ENCODE data around the gene RALGAPB.

RALGAPB gene

DNA sequence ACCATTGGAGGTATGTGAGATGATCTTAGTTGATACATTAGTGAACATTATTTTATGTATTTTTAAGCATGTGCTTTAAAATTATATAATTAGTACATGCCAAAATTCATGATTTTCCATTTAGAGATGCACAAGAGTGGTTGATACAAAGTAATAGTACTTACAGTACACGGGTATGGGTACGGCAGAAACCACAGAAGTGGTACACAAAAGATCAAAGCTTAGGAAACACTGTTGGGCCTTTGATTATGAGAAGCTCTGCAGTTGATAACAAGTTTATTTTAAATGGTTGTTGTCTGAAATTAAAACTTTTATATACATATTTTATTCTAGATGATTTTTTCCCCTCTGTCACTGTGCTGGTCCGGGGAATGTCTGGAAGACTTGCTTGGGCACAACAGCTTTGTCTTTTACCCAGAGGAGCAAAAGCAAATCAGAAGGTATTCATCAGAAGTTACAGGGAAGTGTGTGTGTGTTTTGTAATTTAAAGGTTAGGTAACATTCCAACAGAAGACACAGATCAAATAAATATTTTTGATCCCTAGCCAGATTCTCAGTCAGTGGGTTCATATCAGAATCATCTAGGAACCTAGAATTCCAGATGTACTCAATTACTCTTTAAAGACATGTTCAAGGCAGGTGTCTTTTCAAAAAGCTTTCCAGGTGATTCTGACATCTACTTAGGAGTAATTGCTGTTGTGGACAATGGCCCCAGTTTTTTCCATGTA, 75.9 kb downstream of the RALGAPB start:
- no peak for DNase-seq (ENCODE audit: low read depth)

DNA sequence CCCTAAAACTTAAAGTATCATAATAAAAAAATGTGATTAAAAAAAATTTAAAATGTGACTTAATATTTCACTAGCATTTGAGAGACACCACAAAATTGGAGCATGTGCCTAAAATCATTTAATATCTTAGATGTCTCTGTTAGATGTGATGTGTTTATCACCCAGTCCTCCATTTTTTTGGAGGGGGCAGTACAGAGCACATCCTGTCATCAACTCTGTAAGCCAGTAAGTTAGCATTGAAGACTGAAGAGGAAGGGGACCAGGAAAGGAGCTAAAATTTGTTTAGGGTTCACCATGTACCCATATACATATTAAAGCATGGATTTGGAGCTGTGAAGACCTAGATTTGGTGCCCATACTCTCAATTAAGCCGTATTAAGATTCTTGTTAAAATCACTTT, 77.6 kb downstream of the RALGAPB start:
- no peak for DNase-seq (ENCODE audit: low read depth)

- no peak for DNase-seq (ENCODE audit: low read depth)
Observed at GRCh38 chr20:38551056-38551626, 78.5 kb downstream of the RALGAPB start.

- no peak for DNase-seq (ENCODE audit: low read depth)
Observed at GRCh38 chr20:38554986-38555385, 82.3 kb downstream of the RALGAPB start.

DNA sequence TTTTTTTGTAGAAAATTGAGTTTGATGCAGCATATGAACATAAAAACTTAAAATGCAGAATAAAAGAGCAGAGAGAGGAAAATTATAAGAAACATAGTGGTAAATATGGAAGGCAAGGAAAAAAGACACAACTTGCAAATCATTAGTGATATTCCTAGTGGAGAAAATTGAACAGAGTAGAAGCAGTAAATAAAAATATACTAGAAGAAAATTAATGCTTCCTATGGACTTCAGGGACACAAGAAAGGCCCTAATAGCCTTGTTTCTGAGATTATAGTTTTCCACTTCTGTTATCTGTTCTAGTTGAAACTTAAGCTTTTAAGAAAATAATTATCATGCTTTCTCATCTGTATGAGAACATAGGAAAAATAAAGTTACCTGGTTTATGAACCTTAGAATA, 82.8 kb downstream of the RALGAPB start:
- DNase-seq (ENCODE audit: low read depth), result no peak

DNA sequence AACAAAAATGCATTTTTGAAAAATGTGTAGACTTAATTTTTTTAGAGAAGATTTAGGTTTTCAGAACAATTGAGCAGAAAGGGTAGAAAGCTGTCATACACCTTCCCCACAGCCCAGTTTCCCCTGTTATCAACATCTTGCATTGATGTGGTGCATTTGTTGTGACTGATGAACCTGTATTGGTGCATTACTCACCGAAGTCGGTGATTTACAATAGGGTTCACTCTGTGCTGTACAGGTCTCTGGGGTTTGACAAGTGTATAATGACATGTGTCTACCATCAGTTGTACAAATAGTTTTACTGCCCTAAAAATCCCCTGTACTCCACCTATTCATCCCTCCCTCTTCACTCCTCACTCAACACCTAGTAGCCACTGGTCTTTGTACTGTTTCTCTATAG, 84.5 kb downstream of the RALGAPB start:
- DNase-seq (ENCODE audit: low read depth), result no peak

DNA sequence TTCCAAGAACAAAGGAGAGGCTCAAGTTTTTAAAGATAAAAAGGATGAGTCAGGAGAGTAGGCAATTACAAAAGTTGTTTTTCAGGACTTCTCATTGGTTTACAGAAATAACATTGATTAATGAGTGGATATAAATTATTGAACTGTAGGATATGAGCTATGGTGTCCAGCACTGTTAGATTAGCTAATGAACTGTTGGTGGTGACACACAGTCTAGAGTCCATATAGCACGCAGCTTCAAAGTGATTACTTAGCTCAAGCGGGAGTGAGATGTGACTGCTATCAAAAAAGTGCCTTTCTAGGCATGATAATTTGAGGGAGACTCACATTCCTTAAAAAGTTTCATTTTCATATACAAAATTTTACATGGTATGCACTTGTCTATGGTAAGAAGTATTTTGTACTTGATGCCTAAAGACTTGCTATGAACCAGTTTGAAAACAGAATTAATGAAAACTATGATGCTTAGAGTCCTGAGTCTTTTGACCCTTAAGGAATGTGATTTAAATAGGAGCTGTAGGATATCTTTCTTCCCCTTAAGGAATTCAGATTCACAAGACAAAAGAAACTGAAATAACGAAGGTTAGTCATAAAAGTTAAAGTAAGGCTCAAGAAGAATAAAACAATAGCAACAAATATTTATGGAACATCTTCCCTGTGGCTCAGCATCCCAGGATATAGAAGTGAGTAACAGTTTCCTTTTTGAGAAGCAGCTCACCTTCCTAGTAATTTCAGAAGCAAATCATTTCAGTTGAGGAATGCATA, 86.1 kb downstream of the RALGAPB start:
- no peak for DNase-seq (ENCODE audit: low read depth)

DNA sequence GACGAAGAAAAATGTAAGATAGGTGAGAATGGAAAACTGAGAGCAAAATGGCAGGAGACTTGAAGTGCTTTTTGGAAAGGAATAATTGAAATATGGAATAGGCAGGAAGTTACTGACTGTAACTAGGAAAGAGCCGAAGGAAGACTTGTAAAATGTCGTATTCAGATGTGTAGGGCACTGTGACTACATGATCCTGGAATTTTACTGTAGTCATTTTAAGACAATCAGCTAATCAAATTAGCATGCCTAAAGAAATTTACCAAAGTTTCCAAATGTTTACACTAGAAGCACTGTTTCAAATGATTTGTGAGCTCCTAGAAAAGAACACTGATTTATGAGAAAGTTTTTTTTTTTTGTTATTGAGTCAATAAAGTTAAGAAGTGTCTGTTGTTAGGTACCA, 87.1 kb downstream of the RALGAPB start:
- no peak for DNase-seq (ENCODE audit: low read depth)

DNA sequence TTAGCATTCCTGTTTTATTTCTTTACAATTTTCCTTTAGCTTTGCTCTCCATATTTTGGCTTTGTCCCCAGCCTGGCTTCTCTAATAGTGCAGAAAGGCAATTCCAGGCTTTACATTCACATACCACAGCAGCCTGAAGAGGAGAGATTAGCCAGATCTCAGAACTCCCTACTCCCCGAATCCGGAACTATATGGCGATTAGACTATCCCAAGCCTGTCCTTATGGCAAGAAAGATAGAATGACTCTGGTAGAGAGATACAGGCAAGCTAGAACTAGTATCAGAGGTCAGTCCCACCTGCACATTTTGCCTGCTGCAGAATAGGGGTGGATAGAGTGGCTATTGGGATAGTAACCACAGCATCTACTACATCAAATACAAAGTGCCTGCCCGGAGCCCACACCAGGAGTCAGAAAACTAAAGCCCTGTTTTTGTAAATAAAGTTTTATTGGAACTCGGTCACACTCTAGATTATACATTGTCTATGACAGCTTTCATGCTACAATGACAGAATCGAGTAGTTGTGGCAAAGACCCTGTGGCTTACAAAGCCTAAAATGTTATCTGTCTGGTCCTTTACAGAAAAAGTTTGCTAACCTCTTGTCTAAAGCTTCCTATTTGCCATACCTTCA, 91.3 kb downstream of the RALGAPB start:
- no peak for DNase-seq (ENCODE audit: low read depth)

GRCh38 chr20:38564680-38565079, 92.0 kb downstream of the RALGAPB start:
- no peak for DNase-seq (ENCODE audit: low read depth)

- no peak for DNase-seq (ENCODE audit: low read depth)
Observed at GRCh38 chr20:38566036-38566598, 93.5 kb downstream of the RALGAPB start.

GRCh38 chr20:38569747-38570525, 97.3 kb downstream of the RALGAPB start:
- DNase-seq (ENCODE audit: low read depth), result no peak

DNA sequence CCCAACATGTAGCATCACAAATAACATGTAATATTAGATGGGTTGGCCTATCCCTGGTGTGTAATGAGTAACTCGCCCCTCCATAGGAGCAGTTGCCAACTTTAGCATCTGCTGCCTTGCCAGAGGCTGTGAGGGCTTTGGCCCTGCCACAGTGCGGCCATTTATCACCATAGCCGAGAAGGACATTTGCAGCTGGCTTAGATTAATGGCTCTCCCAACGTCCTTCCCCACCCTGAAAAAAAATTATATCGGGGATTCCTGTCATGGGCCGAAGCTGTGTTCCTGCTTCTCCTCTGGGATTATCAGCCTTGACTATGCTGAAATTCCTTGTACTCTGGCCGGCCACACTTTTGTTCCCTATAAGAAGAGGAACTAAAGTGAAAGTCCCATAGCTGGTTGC, 100.8 kb downstream of the RALGAPB start:
- no peak for DNase-seq (ENCODE audit: low read depth)

- no peak for DNase-seq (ENCODE audit: low read depth)
Observed at GRCh38 chr20:38579219-38579910, 106.7 kb downstream of the RALGAPB start.

GRCh38 chr20:38579921-38580320, 107.3 kb downstream of the RALGAPB start:
- no peak for DNase-seq (ENCODE audit: low read depth)

DNA sequence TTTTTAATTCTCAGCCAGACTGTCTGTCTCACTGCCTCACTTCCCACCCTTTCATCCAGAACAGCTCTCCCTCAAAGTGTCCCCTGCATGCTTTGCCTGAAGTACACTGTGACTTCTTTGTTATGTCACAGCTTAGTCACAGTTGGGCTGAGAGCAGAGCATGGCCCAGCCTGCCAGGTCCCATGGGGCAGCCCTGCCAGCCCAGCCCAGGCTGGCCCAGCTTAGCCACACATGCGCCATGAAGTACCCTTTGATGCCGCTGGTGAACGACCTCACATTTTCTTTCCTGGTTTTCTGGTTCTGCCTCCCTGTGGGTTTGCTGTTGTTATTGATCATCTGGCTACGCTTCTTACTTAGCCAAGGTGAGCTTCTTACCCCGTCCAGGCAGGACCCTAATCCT, 108.4 kb downstream of the RALGAPB start, which contains the start of gene ADIG:
TSS of gene ADIG (plus strand) at position 185 of the 400 bp plus-strand sequence. CDS start at position 239, 54 bp downstream.
- no peak for DNase-seq (ENCODE audit: low read depth)

GRCh38 chr20:38581830-38582358, 109.3 kb downstream of the RALGAPB start:
- no peak for DNase-seq (ENCODE audit: low read depth)

DNA sequence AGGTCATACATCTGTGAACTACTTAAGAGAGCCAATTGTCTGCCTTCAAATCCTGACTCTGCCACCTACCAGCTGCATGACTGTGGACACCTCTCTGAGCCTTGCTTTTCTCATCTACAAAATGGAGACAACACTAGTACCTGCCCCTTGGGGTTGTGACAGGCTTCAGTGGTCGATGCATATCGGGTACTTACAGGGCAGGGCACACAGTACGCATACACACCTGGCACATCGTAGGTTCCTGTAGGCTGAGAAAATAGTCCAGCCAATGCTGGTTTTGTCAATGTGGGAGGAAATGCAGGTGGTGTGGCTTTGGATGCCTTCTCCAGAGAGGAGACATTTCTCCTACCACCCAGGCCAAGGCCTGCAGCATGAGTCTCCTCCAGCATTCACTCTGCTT, 110.7 kb downstream of the RALGAPB start:
- no peak for DNase-seq (ENCODE audit: low read depth)

GRCh38 chr20:38584099-38584763, 111.6 kb downstream of the RALGAPB start:
- DNase-seq (ENCODE audit: low read depth), result no peak

Data from stimulated activated CD8-positive, alpha-beta memory T cell treated with anti-CD3 and anti-CD28 coated beads, Interleukin-15, amount 100 ng/mL, for 24 hours (primary cell).